OCI-LY7 (cell line): Measurements from ENCODE around the gene DTWD1. TPM values are rescaled to one million over a fixed set of nuclear protein-coding genes. Genes with fewer than 3 reads are reported as not detected.

ENCODE experiments used
- BruUV-seq: library from RNA; stranded (reverse); fragments of 400-500 nt; replicated peaks from 2 replicates; lab custom pipeline; 2021; lab: Mats Ljungman, UMichigan
- CTCF ChIA-PET: fragments of 300-600 bp; sonication (Branson Sonifier 250); formaldehyde crosslinking; loops from one replicate; lab custom pipeline; 2022; ENCODE audit warnings: antibody characterized with exemption; ENCODE audit not compliant: unreplicated experiment; lab: Charles Lee
- POLR2A ChIA-PET: fragments of 300-600 bp; sonication (Branson Sonifier 250); formaldehyde crosslinking; loops from one replicate; lab custom pipeline; 2022; ENCODE audit warnings: antibody characterized with exemption; lab: Charles Lee
- DNase-seq: peaks from one replicate; pipeline ENCODE4 v3.0.0-alpha.2; 2015; ENCODE audit warnings: low spot score
- H2AFZ ChIP-seq: fragments of 200-600 bp; sonication (generic), shearing (Covaris generic); 2 replicates; pipeline ENCODE4 v1.6.1; 2014; ENCODE audit warnings: mild to moderate bottlenecking, antibody characterized with exemption, low read length, moderate library complexity
- H3K27ac ChIP-seq: fragments of 200-600 bp; sonication (generic); 2 replicates; pipeline ENCODE4 v1.5.1; 2014; ENCODE audit warnings: mixed run types, low read depth, mild to moderate bottlenecking, moderate library complexity, low read length, inconsistent platforms; ENCODE audit not compliant: poor library complexity, severe bottlenecking
- H3K36me3 ChIP-seq: fragments of 200-600 bp; sonication (generic); 2 replicates; pipeline ENCODE4 v1.6.1; 2014; ENCODE audit warnings: mild to moderate bottlenecking, antibody characterized with exemption, low read length, moderate library complexity, mixed read lengths; ENCODE audit not compliant: insufficient read depth
- H3K4me1 ChIP-seq: fragments of 200-600 bp; sonication (generic); 2 replicates; pipeline ENCODE4 v1.5.1; 2014; ENCODE audit warnings: mild to moderate bottlenecking, low read length; ENCODE audit not compliant: insufficient read depth, poor library complexity, severe bottlenecking
- H3K4me2 ChIP-seq: fragments of 200-600 bp; sonication (generic); 2 replicates; pipeline ENCODE4 v1.6.1; 2014; ENCODE audit warnings: mild to moderate bottlenecking, low read length
- H3K4me3 ChIP-seq: fragments of 200-600 bp; sonication (generic); 2 replicates; pipeline ENCODE4 v1.5.1; 2014; ENCODE audit warnings: mild to moderate bottlenecking, low read depth, low read length; ENCODE audit not compliant: poor library complexity, severe bottlenecking
- H3K79me2 ChIP-seq: fragments of 200-600 bp; sonication (generic); 2 replicates; pipeline ENCODE4 v1.6.1; 2016; ENCODE audit warnings: low read depth, mild to moderate bottlenecking, low read length, moderate library complexity, mixed read lengths; ENCODE audit not compliant: insufficient read depth
- H3K9me2 ChIP-seq: fragments of 200-600 bp; sonication (generic); 2 replicates; pipeline ENCODE4 v1.6.1; 2016; ENCODE audit warnings: mild to moderate bottlenecking, low read length, mixed read lengths; ENCODE audit not compliant: insufficient read depth
- H3K9me3 ChIP-seq: fragments of 200-600 bp; sonication (generic); 2 replicates; pipeline ENCODE4 v1.6.1; 2014; ENCODE audit warnings: mild to moderate bottlenecking, mixed run types, low read length, mixed read lengths
- H4K20me1 ChIP-seq: fragments of 200-600 bp; sonication (generic); 2 replicates; pipeline ENCODE4 v1.6.1; 2014; ENCODE audit warnings: mild to moderate bottlenecking, antibody characterized with exemption, low read length, moderate library complexity, mixed read lengths; ENCODE audit not compliant: insufficient read depth
- CTCF ChIP-seq: fragments of 200-600 bp; sonication (generic); conservative IDR thresholded peaks from 2 replicates; pipeline ENCODE4 v1.5.1; 2014; ENCODE audit warnings: mild to moderate bottlenecking, antibody characterized with exemption, low read length, moderate library complexity, mixed read lengths
- EZH2phosphoT487 ChIP-seq: fragments of 200-600 bp; sonication (generic); IDR thresholded peaks from 2 replicates; pipeline ENCODE4 v1.6.1; 2018; ENCODE audit warnings: low read depth, borderline replicate concordance, mild to moderate bottlenecking, mixed run types, antibody characterized with exemption, low read length, moderate library complexity, mixed read lengths
- intact Hi-C: fragments of 100-400 bp; cut with micrococcal nuclease; formaldehyde crosslinking; loops from one replicate; pipeline ENCODE4 v1.10.0; 2022; ENCODE audit not compliant: unreplicated experiment
- total RNA-seq, 2 experiments: library from RNA; depleted of rRNA in 1 of 2; stranded (reverse); fragments of >200 nt in 1 of 2; shearing (Covaris generic) in 1 of 2; gene quantifications; 2 replicates each; pipeline ENCODE4 v1.2.3, GENCODE V29; 2014 to 2022

The DTWD1 gene
- total RNA-seq, 2 experiments from 2014 or later, result 9.4 to 19.2 TPM

GRCh38 chr15:49678655-49679054 lies 57.8 kb downstream of the DTWD1 start:
- Histone ChIP-seq H3K9me3 (no peaks in the 10 kb centered on the region), H4K20me1 (no peaks in the 10 kb centered on the region), H2AFZ (no peak overlapping the region), H3K79me2 (no peaks in the 10 kb centered on the region), H3K36me3 (no peaks in the 10 kb centered on the region), H3K4me1 (no peaks in the 10 kb centered on the region), H3K4me2 (no peak overlapping the region), H3K27ac (no peak overlapping the region), H3K9me2 (no peaks in the 10 kb centered on the region; the same call in 1 of the 2 replicates), H3K4me3 (no peak overlapping the region)
- POLR2A ChIA-PET, result no interaction called here
- intact Hi-C loops, result no loop called here
- CTCF ChIA-PET, result no interaction called here
- no peak for DNase-seq
- no TSS peak for BruUV-seq
- TF ChIP-seq CTCF, result no peak
- TF ChIP-seq EZH2phosphoT487, result no peak

- intact Hi-C loops, result no loop called here
- no peak overlapping the region for H2AFZ ChIP-seq
- no peaks in the 10 kb centered on the region for H3K9me3 ChIP-seq
- H3K27ac ChIP-seq, result no peak overlapping the region
- ChIA-PET POLR2A (no interaction called here), CTCF (no interaction called here)
- H4K20me1 ChIP-seq, result no peaks in the 10 kb centered on the region
- H3K79me2 ChIP-seq, result no peaks in the 10 kb centered on the region
- H3K4me1 ChIP-seq, result no peaks in the 10 kb centered on the region
- H3K9me2 ChIP-seq, result no peaks in the 10 kb centered on the region
- H3K4me2 ChIP-seq, result no peak overlapping the region
- DNase-seq, result no peak
- TF ChIP-seq EZH2phosphoT487, result no peak
- no peak for TF ChIP-seq CTCF
- H3K36me3 ChIP-seq, result no peaks in the 10 kb centered on the region
- BruUV-seq, result no TSS peak
- H3K4me3 ChIP-seq, result no peak overlapping the region
These were observed 65.8 kb downstream of the DTWD1 start for GRCh38 chr15:49686599-49686998.

- intact Hi-C loops, result no loop called here
- CTCF ChIA-PET, result no interaction called here
- no peaks in the 10 kb centered on the region for H3K9me2 ChIP-seq
- no peaks in the 10 kb centered on the region for H3K36me3 ChIP-seq
- DNase-seq, result no peak
- no peak overlapping the region for H3K27ac ChIP-seq
- POLR2A ChIA-PET, result no interaction called here
- no peak overlapping the region for H3K4me3 ChIP-seq
- H3K4me1 ChIP-seq, result no peaks in the 10 kb centered on the region
- no peak overlapping the region for H2AFZ ChIP-seq
- H3K9me3 ChIP-seq, result no peaks in the 10 kb centered on the region
- H3K79me2 ChIP-seq, result no peaks in the 10 kb centered on the region
- TF ChIP-seq EZH2phosphoT487, result no peak
- TF ChIP-seq CTCF, result no peak
- no peak overlapping the region for H3K4me2 ChIP-seq
- H4K20me1 ChIP-seq, result no peaks in the 10 kb centered on the region
- no TSS peak for BruUV-seq
These were observed 67.4 kb downstream of the DTWD1 start for GRCh38 chr15:49688135-49688790.
